ENCODE data around the gene LCTL.

Gene LCTL

DNA sequence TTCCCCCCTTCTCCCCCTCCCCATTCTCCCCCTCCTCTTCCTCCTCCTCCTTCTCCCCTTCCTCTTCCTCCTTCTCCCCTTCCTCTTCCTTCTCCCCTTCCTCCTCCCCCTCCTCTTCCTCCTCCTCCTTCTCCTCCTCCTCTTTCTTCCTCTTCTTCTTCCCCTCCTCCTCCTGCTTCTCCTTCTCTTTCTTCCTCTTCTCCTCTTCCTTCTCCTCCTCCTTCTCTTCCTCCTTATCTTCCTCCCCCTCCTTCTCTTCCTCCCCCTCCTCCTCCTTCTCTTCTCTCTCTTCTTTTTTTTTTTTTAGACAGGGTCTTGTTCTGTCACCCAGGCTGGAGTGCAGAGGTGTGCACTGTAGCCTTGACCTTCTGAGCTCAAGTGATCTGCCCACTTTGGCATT lies 21.2 kb upstream of the LCTL start:
- no peak overlapping the region for H3K4me3 ChIP-seq (ENCODE audit: low read depth, low read length)
- TF ChIP-seq, protein P1, sequence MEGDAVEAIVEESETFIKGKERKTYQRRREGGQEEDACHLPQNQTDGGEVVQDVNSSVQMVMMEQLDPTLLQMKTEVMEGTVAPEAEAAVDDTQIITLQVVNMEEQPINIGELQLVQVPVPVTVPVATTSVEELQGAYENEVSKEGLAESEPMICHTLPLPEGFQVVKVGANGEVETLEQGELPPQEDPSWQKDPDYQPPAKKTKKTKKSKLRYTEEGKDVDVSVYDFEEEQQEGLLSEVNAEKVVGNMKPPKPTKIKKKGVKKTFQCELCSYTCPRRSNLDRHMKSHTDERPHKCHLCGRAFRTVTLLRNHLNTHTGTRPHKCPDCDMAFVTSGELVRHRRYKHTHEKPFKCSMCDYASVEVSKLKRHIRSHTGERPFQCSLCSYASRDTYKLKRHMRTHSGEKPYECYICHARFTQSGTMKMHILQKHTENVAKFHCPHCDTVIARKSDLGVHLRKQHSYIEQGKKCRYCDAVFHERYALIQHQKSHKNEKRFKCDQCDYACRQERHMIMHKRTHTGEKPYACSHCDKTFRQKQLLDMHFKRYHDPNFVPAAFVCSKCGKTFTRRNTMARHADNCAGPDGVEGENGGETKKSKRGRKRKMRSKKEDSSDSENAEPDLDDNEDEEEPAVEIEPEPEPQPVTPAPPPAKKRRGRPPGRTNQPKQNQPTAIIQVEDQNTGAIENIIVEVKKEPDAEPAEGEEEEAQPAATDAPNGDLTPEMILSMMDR (IDR thresholded peaks at IDR 0.05; ENCODE audit: insufficient read depth, low read depth, low read length, missing control alignments): no peak
- no peak for DNase-seq (ENCODE audit: low read depth)

DNA sequence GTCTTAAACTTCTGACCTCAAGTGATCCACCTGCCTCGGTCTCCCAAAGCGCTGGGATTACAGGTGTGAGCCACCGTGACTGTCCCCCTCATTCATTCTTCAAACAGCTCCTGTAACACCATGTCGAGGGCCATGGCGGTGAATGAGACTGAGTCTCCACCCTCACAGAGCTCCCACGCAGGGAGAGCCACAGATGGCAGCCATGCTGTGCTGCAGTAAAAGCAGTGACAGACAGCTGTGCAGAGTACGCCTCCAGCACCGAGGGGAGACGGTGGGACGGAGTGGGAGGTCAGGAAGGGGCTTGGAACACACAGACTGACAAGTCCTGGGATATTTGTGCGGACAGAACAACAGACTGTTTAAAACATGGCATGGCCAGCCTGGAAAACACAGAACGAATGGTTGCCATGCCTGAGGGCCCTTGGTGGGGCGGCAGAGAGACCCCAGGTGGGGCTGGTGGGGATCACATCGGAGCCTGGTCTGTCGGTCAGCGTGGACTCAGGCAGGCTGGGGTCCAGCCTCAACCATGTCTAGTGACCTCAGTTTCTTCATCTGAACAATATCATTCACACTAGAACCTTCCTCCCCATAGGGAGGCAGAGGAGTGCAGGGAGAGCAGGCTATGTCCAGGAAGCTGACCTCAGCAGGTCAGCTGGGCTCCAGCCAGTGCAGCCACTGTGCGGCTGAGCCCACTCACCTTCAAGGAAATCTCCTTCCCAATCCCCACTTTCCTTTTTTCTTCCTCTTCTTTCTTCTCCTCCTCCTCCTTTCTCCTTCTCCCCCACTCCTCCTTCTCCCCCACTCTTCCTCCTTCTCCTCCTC lies 20.6 kb upstream of the LCTL start:
- TF ChIP-seq, protein P1 (IDR thresholded peaks at IDR 0.05; ENCODE audit: insufficient read depth, low read depth, low read length, missing control alignments): no peak
- H3K4me3 ChIP-seq (ENCODE audit: low read depth, low read length): no peak overlapping the region
- DNase-seq (ENCODE audit: low read depth): no peak

DNA sequence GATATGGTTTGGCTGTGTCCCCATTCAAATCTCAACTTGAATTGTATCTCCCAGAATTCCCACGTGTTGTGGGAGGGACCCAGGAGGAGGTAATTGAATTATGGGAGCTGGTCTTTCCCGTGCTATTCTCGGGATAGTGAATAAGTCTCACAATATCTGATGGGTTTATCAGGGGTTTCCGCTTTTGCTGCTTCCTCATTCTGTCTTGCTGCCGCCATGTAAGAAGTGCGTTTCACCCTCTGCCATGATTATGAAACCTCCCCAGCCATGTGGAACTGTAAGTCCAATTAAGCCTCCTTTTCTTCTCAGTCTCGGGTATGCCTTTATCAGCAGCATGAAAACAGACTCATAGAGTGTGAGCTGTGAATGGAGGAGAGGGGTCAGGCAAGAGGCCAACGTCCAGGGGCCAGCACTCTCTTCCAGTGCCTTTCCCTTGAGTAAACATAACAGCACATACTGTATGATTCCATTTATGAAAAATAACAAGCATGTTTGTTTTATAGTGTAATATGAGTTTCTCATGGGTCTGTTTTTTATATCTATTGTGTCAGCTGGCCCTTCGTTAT lies 16.3 kb upstream of the LCTL start:
- H3K4me3 ChIP-seq (ENCODE audit: low read depth, low read length): no peak overlapping the region
- no peak for DNase-seq (ENCODE audit: low read depth)
- TF ChIP-seq, protein P1 (IDR thresholded peaks at IDR 0.05; ENCODE audit: insufficient read depth, low read depth, low read length, missing control alignments): no peak

DNA sequence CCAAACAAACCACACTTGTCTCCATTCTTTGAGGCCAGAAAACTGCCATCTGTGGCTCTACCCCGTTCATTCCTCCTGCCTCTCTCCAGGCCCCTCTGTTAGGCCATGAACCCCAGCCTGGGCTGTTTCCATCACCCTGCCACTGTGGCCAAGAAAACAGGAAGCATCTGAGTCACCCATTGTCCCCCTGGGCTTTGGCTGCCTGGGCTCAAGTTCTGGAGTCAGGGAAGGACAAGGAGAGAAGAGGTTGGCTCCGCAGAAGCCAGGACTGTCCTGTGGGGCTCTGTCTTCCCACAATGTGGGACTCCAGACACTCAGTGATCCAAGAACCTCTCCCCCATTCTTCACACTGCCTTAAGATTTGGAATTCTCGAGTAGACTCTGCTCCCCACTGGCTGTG lies 14.8 kb upstream of the LCTL start:
- no peak overlapping the region for H3K4me3 ChIP-seq (ENCODE audit: low read depth, low read length)
- TF ChIP-seq, protein P1 (IDR thresholded peaks at IDR 0.05; ENCODE audit: insufficient read depth, low read depth, low read length, missing control alignments): no peak
- no peak for DNase-seq (ENCODE audit: low read depth)

DNA sequence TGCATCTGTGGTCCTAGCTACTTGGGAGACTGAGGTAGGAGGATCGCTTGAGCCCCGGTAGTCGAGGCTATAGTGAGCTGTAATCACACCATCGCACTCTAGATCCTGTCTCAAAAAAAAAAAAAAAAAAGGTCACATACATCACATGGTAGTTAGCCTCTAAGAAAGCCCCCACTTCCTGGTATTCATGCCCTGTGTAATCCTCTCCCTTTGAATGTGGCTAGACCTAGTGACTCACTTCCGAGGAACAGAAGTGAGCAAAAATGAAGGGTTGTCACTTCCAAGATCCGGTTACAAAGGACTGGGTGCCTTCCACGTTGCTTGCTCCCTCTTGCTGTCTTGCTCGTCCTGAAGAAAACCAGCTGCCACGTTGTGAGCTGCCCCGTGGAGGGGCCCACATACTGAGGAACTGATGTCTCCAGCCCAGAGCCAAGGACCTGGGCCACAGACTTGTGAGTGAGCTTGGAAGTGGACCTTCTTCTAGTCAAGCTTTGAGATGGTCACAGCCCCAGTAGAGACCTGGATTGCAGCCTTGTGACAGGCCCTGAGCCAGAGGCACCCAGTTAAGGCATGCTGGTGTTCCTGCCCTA lies 12.6 kb upstream of the LCTL start:
- TF ChIP-seq, protein P1 (IDR thresholded peaks at IDR 0.05; ENCODE audit: insufficient read depth, low read depth, low read length, missing control alignments): no peak
- no peak for DNase-seq (ENCODE audit: low read depth)
- no peak overlapping the region for H3K4me3 ChIP-seq (ENCODE audit: low read depth, low read length)

DNA sequence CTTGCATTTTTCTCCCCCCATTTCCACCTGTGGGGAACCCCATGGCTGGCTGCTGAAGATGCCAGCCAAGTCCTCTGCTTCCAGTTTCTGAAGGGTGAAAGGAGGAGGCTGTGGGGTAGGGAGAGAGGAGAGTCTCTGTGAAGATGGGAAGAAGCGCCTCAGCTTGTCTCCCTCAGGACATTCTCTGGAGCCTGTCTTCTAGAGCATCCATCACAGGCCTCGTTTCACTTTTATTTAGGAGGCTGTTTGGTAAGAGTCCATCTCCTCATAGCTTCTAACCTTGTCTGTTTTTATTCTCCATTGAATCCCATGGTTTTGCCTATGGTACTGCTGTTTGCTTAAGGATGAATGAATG lies 8.8 kb upstream of the LCTL start:
- no peak for DNase-seq (ENCODE audit: low read depth)
- no peak overlapping the region for H3K4me3 ChIP-seq (ENCODE audit: low read depth, low read length)
- TF ChIP-seq, protein P1 (IDR thresholded peaks at IDR 0.05; ENCODE audit: insufficient read depth, low read depth, low read length, missing control alignments): no peak
